Sigmoid colon (tissue), 4 donors: ENCODE measurements around the gene CHAT.

Experiments used
- POLR2AphosphoS5 ChIP-seq, 4 donors: sonication (generic); formaldehyde crosslinking; IDR thresholded peaks; one replicate each; pipeline ENCODE4 v1.6.1; 2017; ENCODE audit warnings: antibody characterized with exemption in 4 of 4
- TF ChIP-seq, protein P1 (sequence below), 4 experiments: fragments of 450-650 bp in 3 of 4; fragments of 200-600 bp in 1 of 4; IDR thresholded peaks; one replicate each; pipeline ENCODE4 v1.5.1; 2016 to 2019; ENCODE audit warnings: antibody characterized with exemption in 4 of 4, mild to moderate bottlenecking in 3 of 4, moderate library complexity in 2 of 4

DNA sequence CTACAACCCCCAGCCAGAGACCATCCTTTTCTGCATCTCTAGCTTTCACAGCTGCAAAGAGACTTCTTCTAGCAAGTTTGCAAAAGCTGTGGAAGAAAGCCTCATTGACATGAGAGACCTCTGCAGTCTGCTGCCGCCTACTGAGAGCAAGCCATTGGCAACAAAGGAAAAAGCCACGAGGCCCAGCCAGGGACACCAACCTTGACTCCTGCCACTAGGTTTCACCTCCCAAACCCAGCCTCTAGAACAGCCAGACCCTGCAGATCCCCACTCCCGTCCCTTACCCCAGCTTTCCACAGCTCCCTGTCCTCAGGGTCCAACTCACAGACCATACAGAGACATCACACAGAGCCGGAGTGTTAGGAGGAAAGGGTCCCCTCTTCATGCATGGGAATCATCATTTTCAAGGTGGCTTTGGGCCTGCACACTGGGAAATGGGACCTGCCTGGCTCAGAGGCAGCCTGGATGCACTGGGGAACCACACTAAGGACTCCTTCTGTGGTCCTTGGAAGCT lies 51.1 kb downstream of the CHAT start:
- TF ChIP-seq POLR2AphosphoS5 (IDR thresholded peaks at IDR 0.05) = no peak
- TF ChIP-seq, protein P1, sequence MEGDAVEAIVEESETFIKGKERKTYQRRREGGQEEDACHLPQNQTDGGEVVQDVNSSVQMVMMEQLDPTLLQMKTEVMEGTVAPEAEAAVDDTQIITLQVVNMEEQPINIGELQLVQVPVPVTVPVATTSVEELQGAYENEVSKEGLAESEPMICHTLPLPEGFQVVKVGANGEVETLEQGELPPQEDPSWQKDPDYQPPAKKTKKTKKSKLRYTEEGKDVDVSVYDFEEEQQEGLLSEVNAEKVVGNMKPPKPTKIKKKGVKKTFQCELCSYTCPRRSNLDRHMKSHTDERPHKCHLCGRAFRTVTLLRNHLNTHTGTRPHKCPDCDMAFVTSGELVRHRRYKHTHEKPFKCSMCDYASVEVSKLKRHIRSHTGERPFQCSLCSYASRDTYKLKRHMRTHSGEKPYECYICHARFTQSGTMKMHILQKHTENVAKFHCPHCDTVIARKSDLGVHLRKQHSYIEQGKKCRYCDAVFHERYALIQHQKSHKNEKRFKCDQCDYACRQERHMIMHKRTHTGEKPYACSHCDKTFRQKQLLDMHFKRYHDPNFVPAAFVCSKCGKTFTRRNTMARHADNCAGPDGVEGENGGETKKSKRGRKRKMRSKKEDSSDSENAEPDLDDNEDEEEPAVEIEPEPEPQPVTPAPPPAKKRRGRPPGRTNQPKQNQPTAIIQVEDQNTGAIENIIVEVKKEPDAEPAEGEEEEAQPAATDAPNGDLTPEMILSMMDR (IDR thresholded peaks at IDR 0.05) = no peak
